GM19099 (cell line): ENCODE measurements around the gene EEF1AKMT2.

Source experiments
- POLR2A ChIP-seq: IDR thresholded peaks from 3 replicates; pipeline ENCODE4 v1.6.1; 2011; ENCODE audit warnings: low read depth; ENCODE audit not compliant: insufficient read length; ENCODE audit errors: extremely low read depth

EEF1AKMT2 gene

GRCh38 chr10:124763267-124763666 lies 28.4 kb downstream of the EEF1AKMT2 start:
- no peak for TF ChIP-seq POLR2A

DNA sequence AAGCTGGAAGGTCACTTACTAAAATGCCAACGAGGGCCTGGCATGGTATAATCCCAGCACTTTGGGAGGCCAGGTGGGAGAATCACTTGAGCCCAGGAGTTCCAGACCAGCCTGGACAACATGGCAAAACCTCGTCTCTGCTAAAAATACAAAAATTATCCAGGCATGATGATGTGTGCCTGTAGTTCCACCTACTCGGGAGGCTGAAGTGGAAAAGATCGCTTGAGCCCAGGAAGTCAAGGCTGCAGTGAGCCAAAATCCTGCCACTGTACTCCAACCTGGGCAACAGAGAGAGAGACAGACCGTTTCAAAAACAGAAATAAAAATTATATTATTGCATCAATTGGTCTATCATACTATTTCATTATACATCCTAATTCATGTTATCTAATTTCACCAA lies 29.4 kb downstream of the EEF1AKMT2 start:
- TF ChIP-seq POLR2A, result no peak

- no peak for TF ChIP-seq POLR2A
Observed at GRCh38 chr10:124756156-124756903, 35.4 kb downstream of the EEF1AKMT2 start.

- TF ChIP-seq POLR2A, result no peak
Observed at GRCh38 chr10:124755581-124755980, 36.1 kb downstream of the EEF1AKMT2 start.

DNA sequence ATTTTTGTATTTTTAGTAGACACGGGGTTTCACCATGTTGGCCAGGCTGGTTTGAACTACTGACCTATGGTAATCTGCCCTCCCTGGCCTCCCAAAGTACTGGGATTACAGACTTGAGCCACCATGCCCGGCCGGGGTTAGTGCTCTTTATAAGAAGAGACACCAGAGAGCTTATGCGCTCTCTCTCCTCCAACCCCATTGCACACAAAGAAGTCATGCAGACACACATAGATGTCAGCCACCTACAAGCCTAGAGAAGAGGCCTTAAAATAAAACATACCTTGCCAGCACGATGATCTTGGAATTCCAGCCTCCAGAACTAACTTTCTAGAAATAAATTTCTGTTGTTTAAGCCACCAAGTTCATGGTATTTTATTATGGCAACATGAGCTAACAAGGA lies 37.5 kb downstream of the EEF1AKMT2 start:
- no peak for TF ChIP-seq POLR2A

DNA sequence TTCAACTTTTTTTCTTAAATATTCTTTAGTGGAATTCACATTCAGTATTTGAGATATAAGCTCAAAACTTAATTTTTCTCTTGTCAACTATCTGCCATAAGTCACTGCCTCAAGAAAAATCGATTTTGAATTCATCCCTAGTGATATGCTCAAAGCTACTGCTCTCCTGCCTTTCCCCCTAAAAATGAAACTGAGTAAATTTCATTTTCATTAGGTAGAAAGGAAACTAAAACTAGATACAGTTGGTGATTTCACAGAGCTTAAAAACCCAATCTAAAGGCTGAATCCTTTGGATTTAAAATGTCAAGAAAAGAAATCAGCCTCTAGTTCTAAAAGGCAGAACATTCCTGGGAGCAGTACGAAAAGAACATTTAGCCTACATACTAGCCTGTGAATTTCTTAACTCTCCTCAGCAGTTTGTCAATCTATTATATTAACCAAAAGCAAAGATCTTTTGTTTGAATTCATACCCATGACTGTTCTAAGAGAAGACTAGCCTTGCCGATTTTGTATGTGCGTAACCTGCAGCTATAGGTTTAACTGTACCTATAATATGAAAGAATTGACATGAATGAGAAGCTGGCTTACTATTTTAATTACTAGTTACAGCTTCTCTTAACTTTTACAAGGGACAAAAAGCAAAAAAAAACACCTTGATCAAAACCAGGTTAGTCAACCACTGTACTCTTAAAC lies 42.6 kb downstream of the EEF1AKMT2 start:
- TF ChIP-seq POLR2A, result no peak

DNA sequence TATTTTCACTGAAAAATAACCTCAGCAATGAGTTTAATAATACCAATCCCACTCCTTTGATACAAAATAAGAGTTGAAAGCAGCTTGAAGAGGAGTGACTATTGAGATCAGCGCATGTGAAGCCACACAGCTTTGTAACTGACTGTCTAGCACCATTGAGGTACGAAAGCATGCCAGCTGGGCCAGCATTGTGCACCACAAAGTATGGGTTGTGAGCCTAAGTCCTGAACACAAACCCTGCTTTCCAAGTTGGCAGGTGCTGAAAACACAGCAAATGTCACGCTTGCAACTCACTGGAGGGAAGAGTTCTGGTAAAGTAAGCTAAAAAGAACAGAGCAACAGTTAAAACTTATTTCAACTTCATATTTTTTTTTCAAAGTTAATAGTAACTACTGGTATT lies 43.5 kb downstream of the EEF1AKMT2 start:
- TF ChIP-seq POLR2A, result no peak

DNA sequence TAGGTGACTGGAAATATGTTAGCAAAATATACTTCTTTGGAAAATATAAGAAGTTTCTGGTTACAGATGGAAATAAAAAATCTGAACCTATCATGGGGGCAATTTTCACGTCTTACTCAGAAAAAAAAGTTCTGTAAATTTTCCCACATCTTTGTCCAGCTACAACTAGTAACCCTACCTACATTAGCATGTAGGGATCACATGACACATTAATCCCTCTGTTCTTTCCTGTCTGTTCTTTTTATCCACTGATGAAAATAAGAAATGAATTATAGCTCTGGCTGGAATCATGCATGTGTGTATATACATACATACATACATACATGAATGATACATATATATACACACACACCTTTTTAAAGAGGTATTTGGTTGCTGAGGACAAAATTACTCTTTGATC lies 43.9 kb downstream of the EEF1AKMT2 start:
- no peak for TF ChIP-seq POLR2A

DNA sequence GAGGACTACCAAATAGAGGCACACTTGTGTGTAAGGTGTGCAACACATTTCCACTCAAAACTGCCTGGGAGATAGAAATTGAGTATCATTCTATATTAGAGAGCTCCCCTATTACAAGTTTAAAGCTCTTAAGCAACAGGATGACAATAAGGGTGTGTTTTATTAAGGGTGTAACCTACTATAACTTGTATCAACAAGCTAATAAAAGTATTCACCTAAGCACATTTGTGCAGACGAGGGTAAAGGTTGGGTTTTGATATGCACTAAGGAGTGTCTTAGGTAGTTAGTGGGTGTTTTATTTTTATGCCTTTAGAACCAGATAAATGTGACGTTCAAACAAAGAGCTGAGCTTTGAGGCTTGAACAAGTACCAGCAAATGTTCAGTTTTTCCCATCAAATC lies 44.7 kb downstream of the EEF1AKMT2 start:
- no peak for TF ChIP-seq POLR2A

GRCh38 chr10:124745673-124746072 lies 46.0 kb downstream of the EEF1AKMT2 start:
- no peak for TF ChIP-seq POLR2A

DNA sequence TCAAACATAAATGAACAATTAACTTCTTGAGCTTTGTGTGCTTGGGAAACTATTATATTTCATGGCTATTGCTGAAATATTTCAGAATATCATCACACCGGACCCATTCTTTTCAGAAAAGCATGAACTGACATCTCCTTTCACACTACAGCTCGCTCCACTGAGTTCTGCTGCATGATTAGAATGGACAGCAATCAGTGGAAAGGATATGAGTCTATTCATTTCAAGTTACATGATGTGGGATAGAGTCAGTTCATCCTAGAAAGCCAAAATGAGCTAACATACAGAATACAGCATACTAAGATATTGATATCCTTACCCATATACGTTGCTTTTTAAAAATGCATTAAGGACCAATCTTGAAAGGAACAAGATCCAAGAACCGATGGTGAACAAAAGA lies 46.4 kb downstream of the EEF1AKMT2 start:
- TF ChIP-seq POLR2A, result no peak

- TF ChIP-seq POLR2A, result peak; percentile 67
Observed at GRCh38 chr10:124744102-124745050, 47.3 kb downstream of the EEF1AKMT2 start, which contains the start of gene FAM53B. TSS of gene FAM53B (minus strand) at chr10:124744378. CDS start at chr10:124706713, 37,665 bp downstream.

- no peak for TF ChIP-seq POLR2A
Observed at GRCh38 chr10:124743191-124744101, 48.2 kb downstream of the EEF1AKMT2 start.
